Transverse colon (tissue), 4 donors: ENCODE results near the gene RPLP2.

Experiments used
- CTCF ChIP-seq, 5 experiments: fragments of 200-600 bp in 3 of 5; fragments of 450-650 bp in 2 of 5; sonication (generic) in 3 of 5; IDR thresholded peaks; 1 replicate in 2 of 5; 2 replicates in 3 of 5; pipeline ENCODE4 v1.5.1; 2016 to 2017; ENCODE audit warnings: antibody characterized with exemption in 5 of 5, inconsistent platforms in 3 of 5, mild to moderate bottlenecking in 2 of 5, moderate library complexity in 1 of 5
- EP300 ChIP-seq: sonication (generic); formaldehyde crosslinking; IDR thresholded peaks from one replicate; pipeline ENCODE4 v1.6.1; 2017; ENCODE audit warnings: antibody characterized with exemption, low read depth
- POLR2A ChIP-seq: fragments of 450-650 bp; IDR thresholded peaks from one replicate; pipeline ENCODE4 v1.6.1; 2016; ENCODE audit warnings: antibody characterized with exemption, mild to moderate bottlenecking, moderate library complexity
- POLR2AphosphoS5 ChIP-seq, 3 donors: sonication (generic); formaldehyde crosslinking; IDR thresholded peaks; one replicate each; pipeline ENCODE4 v1.6.1; 2016; ENCODE audit warnings: antibody characterized with exemption in 3 of 3

- no peak for TF ChIP-seq CTCF (IDR thresholded peaks at IDR 0.05)
- no peak for TF ChIP-seq POLR2AphosphoS5 (IDR thresholded peaks at IDR 0.05)
- no peak for TF ChIP-seq POLR2A
- no peak for TF ChIP-seq EP300
Measured at GRCh38 chr11:776263-776560, 33.6 kb upstream of the RPLP2 start.
